ENCODE results near the gene WNT7B.

WNT7B gene

GRCh38 chr22:45952151-45952550 lies 24.8 kb downstream of the WNT7B start:
- no peak for DNase-seq (ENCODE audit: extremely low spot score)
- ChIA-PET CTCF (interaction anchor here (0.7 kb wide), 1 partner anchor 16 kb away, joined by 3 read pairs; no protein-coding TSS in a partner anchor), POLR2A (no interaction called here)
- no peak for TF ChIP-seq SUZ12 (IDR thresholded peaks at IDR 0.05)
- TF ChIP-seq FOXA1 (IDR thresholded peaks at IDR 0.05), result no peak
- no peak for TF ChIP-seq FOXM1 (IDR thresholded peaks at IDR 0.05; ENCODE audit: borderline replicate concordance)

DNA sequence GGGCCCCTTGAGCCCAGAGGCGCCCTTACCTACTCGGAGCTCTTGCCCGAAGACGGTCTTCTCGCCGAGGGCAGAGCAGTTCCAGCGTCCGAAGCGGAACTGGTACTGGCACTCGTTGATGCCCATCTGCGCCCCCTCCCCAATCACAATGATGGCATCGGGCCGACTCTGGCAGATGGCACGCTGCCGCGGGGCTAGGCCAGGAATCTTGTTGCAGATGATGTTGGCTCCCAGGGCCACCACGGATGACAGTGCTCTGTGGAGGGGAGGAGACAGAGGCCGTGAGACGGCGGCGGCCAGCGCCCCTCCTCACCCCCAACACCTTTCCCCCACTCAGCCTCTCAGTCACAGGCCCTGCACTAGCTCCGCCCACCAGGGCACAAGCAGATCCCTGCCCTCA lies 27.1 kb downstream of the WNT7B start:
- POLR2A ChIA-PET, result no interaction called here
- CTCF ChIA-PET, result no interaction called here
- no peak for DNase-seq (ENCODE audit: extremely low spot score)
- TF ChIP-seq L3MBTL2 (conservative IDR thresholded peaks at IDR 0.05) (no peak), FOXK2 (IDR thresholded peaks at IDR 0.05) (no peak), SP1 (IDR thresholded peaks at IDR 0.05) (no peak)

DNA sequence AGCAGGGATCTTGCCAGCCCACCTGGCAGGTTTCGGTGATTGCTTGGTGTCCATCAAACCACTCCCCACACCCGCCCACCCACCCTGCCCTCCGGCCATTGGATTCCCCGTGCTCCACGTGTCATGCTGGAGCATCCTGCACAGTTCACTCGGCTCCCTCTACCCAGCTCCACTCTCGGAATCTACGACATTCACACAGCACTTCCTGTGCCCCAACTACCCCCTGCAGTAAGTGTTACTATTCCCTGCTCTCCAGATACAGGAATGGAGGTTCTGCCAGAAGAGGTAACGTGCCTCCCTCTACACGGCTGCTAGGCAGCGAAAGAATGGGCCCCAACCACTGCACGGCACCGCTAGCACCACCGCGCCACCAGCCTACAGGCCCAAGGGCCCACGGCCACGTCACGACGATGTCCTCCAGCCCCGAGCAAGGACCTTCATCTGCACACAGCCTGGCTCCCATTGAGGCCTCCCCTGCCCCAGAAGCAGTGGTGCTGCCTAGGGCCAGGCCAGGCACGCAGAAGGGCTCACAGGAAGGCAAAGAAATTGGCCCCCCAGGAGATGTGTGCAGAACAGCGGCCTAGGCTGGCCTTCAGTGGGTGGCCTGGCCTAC lies 27.6 kb downstream of the WNT7B start:
- no peak for TF ChIP-seq HDGF (IDR thresholded peaks at IDR 0.05; ENCODE audit: borderline replicate concordance)
- TF ChIP-seq ELF4 (IDR thresholded peaks at IDR 0.05), result no peak
- no peak for TF ChIP-seq FOXA1 (IDR thresholded peaks at IDR 0.05)
- no peak for TF ChIP-seq SP1 (IDR thresholded peaks at IDR 0.05)
- no peak for TF ChIP-seq FOXM1 (IDR thresholded peaks at IDR 0.05; ENCODE audit: borderline replicate concordance)
- TF ChIP-seq ZNF384 (IDR thresholded peaks at IDR 0.05), result no peak
- TF ChIP-seq LEF1 (IDR thresholded peaks at IDR 0.05; ENCODE audit: borderline replicate concordance), result no peak
- TF ChIP-seq SUZ12 (IDR thresholded peaks at IDR 0.05), result no peak
- no peak for TF ChIP-seq L3MBTL2 (conservative IDR thresholded peaks at IDR 0.05)
- TF ChIP-seq FOXK2 (IDR thresholded peaks at IDR 0.05), result no peak
- TF ChIP-seq ARNT (IDR thresholded peaks at IDR 0.05), result no peak
- no peak for TF ChIP-seq CTBP1 (IDR thresholded peaks at IDR 0.05; ENCODE audit: borderline replicate concordance)
- no peak for TF ChIP-seq TARDBP (IDR thresholded peaks at IDR 0.05)
- TF ChIP-seq BHLHE40 (IDR thresholded peaks at IDR 0.05; ENCODE audit: borderline replicate concordance), result no peak
- no peak for TF ChIP-seq NFRKB (IDR thresholded peaks at IDR 0.05)
- POLR2A ChIA-PET, result no interaction called here
- CTCF ChIA-PET, result no interaction called here
- no peak for DNase-seq (ENCODE audit: extremely low spot score)

- DNase-seq (ENCODE audit: extremely low spot score), result no peak
- ChIA-PET POLR2A (no interaction called here), CTCF (interaction anchor here (1.4 kb wide), 1 partner anchor 85 kb away, joined by 4 read pairs; no protein-coding TSS in a partner anchor)
- no peak for TF ChIP-seq HDGF (IDR thresholded peaks at IDR 0.05; ENCODE audit: borderline replicate concordance)
- TF ChIP-seq ARNT (IDR thresholded peaks at IDR 0.05), result no peak
- TF ChIP-seq TARDBP (IDR thresholded peaks at IDR 0.05), result no peak
- no peak for TF ChIP-seq FOXM1 (IDR thresholded peaks at IDR 0.05; ENCODE audit: borderline replicate concordance)
- TF ChIP-seq SUZ12 (IDR thresholded peaks at IDR 0.05), result no peak
- TF ChIP-seq FOXA1 (IDR thresholded peaks at IDR 0.05), result no peak
- no peak for TF ChIP-seq SP1 (IDR thresholded peaks at IDR 0.05)
- TF ChIP-seq NFRKB (IDR thresholded peaks at IDR 0.05), result no peak
- TF ChIP-seq CTBP1 (IDR thresholded peaks at IDR 0.05; ENCODE audit: borderline replicate concordance), result no peak
- TF ChIP-seq LEF1 (IDR thresholded peaks at IDR 0.05; ENCODE audit: borderline replicate concordance), result no peak
- TF ChIP-seq FOXK2 (IDR thresholded peaks at IDR 0.05), result no peak
- TF ChIP-seq L3MBTL2 (conservative IDR thresholded peaks at IDR 0.05), result no peak
- no peak for TF ChIP-seq PKNOX1 (IDR thresholded peaks at IDR 0.05)
- TF ChIP-seq ZNF384 (IDR thresholded peaks at IDR 0.05), result no peak
Measured at GRCh38 chr22:45948081-45948648, 28.8 kb downstream of the WNT7B start.

GRCh38 chr22:45946805-45947600 lies 30.0 kb downstream of the WNT7B start:
- POLR2A ChIA-PET, result no interaction called here
- DNase-seq (ENCODE audit: extremely low spot score), result no peak
- TF ChIP-seq L3MBTL2 (conservative IDR thresholded peaks at IDR 0.05) (no peak), BHLHE40 (IDR thresholded peaks at IDR 0.05; ENCODE audit: borderline replicate concordance) (no peak), NFRKB (IDR thresholded peaks at IDR 0.05) (no peak), HDGF (IDR thresholded peaks at IDR 0.05; ENCODE audit: borderline replicate concordance) (no peak), ARNT (IDR thresholded peaks at IDR 0.05) (no peak), SUZ12 (IDR thresholded peaks at IDR 0.05) (no peak), FOXM1 (IDR thresholded peaks at IDR 0.05; ENCODE audit: borderline replicate concordance) (no peak), ZNF384 (IDR thresholded peaks at IDR 0.05) (no peak), SP1 (IDR thresholded peaks at IDR 0.05) (no peak), ELF4 (IDR thresholded peaks at IDR 0.05) (no peak), FOXA1 (IDR thresholded peaks at IDR 0.05) (no peak), LEF1 (IDR thresholded peaks at IDR 0.05; ENCODE audit: borderline replicate concordance) (no peak), FOXK2 (IDR thresholded peaks at IDR 0.05) (no peak), PKNOX1 (IDR thresholded peaks at IDR 0.05) (no peak), CTBP1 (IDR thresholded peaks at IDR 0.05; ENCODE audit: borderline replicate concordance) (no peak), TARDBP (IDR thresholded peaks at IDR 0.05) (no peak)

GRCh38 chr22:45945621-45946106 lies 31.3 kb downstream of the WNT7B start:
- ChIA-PET POLR2A (no interaction called here), CTCF (interaction anchor here (0.6 kb wide), 1 partner anchor 20 kb away, joined by 3 read pairs; no protein-coding TSS in a partner anchor)
- TF ChIP-seq NFRKB (IDR thresholded peaks at IDR 0.05), result no peak
- TF ChIP-seq ZNF384 (IDR thresholded peaks at IDR 0.05), result no peak
- TF ChIP-seq CTBP1 (IDR thresholded peaks at IDR 0.05; ENCODE audit: borderline replicate concordance), result no peak
- no peak for TF ChIP-seq LEF1 (IDR thresholded peaks at IDR 0.05; ENCODE audit: borderline replicate concordance)
- no peak for TF ChIP-seq L3MBTL2 (conservative IDR thresholded peaks at IDR 0.05)
- no peak for TF ChIP-seq TARDBP (IDR thresholded peaks at IDR 0.05)
- TF ChIP-seq HDGF (IDR thresholded peaks at IDR 0.05; ENCODE audit: borderline replicate concordance), result no peak
- no peak for TF ChIP-seq ELF4 (IDR thresholded peaks at IDR 0.05)
- no peak for TF ChIP-seq ARNT (IDR thresholded peaks at IDR 0.05)
- TF ChIP-seq FOXK2 (IDR thresholded peaks at IDR 0.05), result no peak
- TF ChIP-seq SUZ12 (IDR thresholded peaks at IDR 0.05), result no peak
- no peak for TF ChIP-seq FOXM1 (IDR thresholded peaks at IDR 0.05; ENCODE audit: borderline replicate concordance)
- no peak for DNase-seq (ENCODE audit: extremely low spot score)

More at GRCh38 chr22:45946805-45947600, 30.0 kb downstream of the WNT7B start:
- CTCF ChIA-PET, result interaction anchor here (1.4 kb wide), 1 partner anchor 84 kb away, joined by 4 read pairs; no protein-coding TSS in a partner anchor

Data from HEK293T (cell line).